Effector CD4-positive, alpha-beta T cell (primary cell): ENCODE data around the gene UVRAG.
A peak's percentile ranks its signal among the peaks of the same experiment; 100 is the strongest.

Source experiments
- DNase-seq: peaks from one replicate; pipeline ENCODE4 v3.0.0-alpha.2; 2020

Gene UVRAG

GRCh38 chr11:75810637-75811390 lies 4.2 kb upstream of the UVRAG start:
- DNase-seq = no peak

DNA sequence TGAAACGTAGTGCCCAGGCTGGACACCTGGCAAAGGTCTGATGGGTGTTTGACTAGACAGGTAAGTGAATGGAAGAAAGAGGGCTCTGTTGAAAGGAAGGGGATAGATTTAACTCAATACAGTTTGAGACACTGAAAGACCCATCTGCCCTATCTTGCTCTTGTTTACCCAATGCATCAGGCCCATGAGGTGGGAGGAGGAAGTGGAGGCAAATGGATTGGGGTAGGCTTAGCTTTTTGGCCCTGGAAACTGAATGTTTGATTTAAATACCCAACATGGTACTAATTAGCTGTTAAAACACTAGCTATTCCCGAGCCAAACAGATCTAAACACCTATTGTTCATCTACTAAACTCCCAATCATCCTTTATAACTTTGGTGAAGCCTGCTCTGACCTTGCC lies 3.5 kb upstream of the UVRAG start:
- DNase-seq = no peak

DNA sequence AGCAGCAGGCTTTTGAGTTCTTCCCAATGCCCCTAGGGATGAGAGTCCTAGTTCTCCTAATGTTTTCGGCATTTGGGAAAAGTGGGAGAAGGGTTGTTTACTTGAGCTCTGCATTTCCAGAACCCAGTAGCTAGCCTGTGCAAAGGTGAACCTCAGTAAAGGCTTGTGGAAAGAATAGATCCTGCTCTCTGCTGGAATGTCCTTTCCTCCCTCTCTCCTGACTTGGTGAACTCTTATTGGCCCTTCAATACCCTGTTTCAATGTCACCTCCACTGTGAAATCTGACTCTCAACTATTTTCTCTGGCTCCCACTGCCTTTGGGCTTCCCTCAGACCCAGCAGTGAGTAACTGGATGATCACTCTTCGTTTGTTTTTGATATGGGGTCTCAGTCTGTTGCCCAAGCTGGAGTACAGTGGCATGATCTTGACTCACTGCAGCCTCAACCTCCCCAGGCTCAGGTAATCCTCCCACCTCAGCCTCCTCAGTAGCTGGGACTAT lies 2.4 kb upstream of the UVRAG start:
- DNase-seq = no peak

- no peak for DNase-seq
These were observed 1.9 kb upstream of the UVRAG start for GRCh38 chr11:75813124-75813523.

DNA sequence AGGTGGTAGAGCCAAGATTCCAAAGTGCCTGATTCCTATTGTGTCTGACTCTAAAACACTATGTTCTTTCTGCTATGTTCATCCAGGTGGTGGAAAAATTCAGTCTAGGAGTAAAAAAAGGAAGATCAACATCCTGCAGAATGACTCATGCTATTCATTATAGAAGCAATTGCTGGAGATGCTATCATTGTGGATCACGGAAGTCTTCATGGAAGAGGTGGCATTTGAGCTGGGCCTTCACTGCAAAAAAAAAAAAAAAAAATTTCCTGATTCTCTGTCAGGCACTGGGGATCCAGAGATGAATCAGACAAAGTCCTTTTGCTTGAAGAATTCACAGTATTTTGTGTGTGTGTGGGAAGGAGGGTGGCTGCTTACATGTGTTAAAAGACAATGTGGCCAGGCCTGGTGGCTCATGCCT lies 1.4 kb upstream of the UVRAG start:
- no peak for DNase-seq

DNA sequence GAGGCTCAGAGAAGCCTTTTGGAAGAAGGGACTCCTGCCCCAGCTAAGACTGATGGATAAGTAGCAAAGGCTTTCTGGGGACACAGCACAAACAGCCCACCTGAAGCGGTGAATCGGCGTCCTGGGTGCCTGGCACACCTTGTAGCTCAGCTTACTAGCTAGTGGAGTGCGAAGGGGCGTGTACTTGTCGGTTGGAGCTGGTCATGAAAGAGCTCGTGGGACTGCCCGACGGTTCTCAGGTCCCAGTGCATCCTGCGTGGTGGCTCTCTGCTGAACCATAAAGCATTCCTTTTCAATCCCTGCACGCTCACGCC lies 690 bp upstream of the UVRAG start:
- DNase-seq = no peak

GRCh38 chr11:75815345-75816168 lies 547 bp downstream of the UVRAG start:
- peak; percentile 35 for DNase-seq

DNA sequence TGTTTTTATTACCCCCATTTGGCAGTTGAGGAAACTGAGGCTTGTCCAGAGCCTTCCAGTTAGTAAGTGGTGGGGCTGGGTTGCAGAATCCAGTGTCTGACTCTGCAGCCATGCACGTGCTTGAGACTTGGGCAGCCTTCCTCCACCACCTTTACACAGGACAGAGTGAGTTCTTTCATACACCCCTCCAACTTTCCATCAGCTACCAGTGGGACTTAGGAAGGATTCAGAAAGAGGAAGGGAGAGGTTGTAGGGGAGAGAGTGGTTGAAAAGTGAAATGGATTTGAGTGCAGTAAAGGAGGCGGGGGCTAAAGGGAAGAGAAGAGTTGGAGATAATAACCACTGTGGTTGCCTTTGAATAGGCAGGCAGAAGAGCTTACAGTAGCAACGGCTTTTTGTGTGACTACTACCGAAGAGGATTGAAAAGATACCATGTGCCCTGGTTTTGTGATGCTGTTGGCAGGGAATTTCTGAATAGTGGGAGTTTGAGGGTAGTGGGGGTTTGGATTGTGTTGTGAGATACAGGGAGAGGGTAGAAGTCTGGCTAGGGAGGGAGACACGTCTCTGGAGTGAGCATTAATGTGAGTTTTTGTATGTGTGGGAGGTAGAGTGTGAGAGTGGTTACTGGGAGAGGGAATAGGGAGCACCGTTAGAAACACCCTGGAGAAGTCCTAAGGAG lies 1.7 kb downstream of the UVRAG start:
- DNase-seq = no peak

- DNase-seq = no peak
These were observed 5.6 kb downstream of the UVRAG start for GRCh38 chr11:75820645-75821044.

DNA sequence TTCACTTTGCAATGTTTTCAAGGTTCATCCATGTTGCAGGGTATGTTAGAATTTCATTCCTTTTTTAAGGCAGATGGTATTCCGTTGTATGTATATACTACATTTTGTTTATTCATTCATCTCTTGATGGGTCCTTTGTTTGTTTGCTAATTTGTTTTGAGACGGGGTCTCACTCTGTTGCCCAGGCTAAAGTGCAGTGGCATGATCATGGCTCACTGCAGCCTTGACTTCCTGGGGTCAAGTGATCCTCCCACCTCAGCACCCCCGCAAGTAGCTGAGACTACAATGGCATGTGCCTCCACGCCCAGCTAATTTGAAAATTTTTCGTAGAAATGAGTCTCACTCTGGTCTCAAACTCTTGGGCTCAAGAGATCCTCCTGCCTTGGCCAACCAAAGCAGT lies 6.2 kb downstream of the UVRAG start:
- DNase-seq = no peak

DNA sequence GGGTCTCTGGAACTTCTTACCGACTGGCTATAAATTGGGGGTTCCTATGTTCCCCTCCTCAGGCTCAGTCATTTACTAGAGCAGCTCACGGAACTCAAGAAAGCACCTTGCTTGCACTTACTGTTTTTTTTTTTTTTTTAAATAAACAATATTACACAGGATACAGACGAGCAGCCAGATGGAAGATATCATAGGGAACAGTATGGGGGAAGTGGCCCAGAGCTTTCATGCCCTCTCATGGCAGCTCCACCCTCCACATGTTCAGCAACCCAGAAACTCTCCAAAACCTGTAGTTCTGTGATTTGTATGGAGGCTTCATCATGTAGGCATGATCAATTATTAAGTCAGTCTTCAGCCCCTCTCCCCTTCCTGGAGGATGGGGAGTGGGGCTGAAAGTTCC lies 7.5 kb downstream of the UVRAG start:
- DNase-seq = no peak

DNA sequence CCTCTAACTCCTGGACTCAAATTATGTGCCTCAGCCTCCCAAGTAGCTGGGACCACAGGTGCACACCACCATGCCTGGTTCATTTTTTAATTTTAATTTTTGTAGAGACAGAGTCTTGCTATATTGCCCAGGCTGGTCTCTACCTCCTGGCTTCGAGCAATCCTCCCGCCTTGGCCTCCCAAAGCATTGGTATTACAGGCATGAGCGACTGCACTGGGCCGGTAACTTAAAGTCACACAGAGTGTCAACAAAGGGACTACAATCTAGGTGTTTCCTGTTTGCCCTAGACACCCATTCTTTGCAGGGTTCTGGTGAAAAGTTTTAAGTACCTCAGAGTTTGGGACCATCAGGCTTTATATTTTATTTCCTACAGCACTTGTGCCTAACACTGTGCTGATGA lies 8.4 kb downstream of the UVRAG start:
- DNase-seq = no peak

- DNase-seq = no peak
These were observed 8.9 kb downstream of the UVRAG start for GRCh38 chr11:75823946-75824345.

DNA sequence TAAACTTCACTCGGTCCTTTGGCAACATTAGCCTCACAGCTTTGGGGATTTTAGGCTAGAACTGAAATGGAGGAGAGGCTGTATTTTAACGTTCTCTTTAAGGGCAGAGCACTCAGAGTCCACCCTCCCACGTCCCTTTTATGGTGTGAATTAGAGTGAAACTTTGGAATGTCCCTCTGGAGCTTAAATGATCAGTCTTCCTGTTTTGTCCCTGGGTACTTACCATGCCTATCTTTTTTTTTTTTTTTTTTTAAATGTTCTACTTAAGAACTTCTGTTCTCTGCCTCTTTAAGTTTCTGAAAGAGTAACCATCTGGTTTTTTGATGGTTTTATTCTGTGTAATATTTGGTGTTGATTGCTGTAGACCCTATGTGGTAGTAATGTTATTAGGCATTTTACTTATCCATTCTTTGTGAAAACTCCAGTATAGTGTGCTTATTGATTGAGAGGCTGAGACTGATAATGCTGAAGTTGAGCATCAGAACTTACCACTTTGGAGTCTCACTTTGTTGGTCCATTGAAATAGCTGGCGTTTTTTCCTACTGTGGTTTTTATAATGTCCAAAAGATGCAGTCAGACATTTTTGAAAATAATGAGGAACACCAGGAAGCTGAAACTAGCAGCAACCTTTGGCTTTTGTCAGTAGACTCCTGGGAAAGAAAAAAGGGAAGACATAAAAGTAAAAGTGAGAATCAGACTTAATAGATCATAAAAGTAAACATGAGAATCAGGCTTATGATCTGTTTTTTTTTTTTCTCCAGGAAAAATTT lies 11.6 kb downstream of the UVRAG start:
- DNase-seq = no peak

- DNase-seq = no peak
These were observed 12.6 kb downstream of the UVRAG start for GRCh38 chr11:75827562-75827961.

DNA sequence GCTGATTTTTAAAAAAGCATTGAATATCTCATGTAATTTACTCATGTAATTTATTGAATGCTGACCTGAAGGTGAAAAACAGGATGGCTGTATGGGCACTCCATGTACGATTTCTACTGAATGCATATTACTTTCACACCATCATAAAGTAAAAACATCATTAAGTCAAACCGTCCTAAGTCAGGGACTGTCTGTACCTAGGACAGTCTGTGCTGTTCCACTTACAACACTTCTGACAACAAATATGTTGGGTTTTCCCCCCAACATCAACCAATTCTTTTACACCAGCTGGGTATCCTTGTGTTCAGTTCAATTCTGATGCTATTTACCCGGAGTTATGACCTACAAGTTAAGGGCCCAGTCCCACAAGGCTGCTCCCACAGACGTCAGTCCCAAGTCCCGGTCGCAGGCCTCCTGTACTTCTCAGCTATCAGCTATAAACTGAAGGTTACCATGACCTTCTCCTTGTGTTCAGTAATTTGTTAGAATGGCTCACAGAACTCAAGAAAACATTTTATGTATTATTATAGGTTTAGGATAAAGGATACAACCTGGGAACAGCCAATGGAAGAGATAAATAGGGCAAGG lies 17.0 kb downstream of the UVRAG start:
- no peak for DNase-seq

DNA sequence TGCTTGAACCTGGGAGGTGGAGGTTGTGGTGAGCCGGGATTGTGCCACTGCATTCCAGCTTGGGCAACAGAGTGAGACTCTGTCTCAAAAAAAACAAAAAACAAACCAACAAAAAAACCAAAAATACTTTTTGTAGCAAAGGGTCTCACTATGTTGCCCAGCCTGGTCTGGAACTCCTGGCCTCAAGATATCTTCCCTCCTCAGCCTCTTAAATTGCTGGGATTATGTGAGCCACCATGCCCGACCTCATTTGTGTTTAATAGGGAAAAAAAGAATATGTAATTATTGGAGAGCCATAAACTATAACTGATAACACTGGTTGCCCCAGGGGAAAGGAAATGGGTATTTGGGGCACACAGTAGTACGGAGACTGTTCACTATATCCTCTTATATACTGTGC lies 19.7 kb downstream of the UVRAG start:
- DNase-seq = no peak

DNA sequence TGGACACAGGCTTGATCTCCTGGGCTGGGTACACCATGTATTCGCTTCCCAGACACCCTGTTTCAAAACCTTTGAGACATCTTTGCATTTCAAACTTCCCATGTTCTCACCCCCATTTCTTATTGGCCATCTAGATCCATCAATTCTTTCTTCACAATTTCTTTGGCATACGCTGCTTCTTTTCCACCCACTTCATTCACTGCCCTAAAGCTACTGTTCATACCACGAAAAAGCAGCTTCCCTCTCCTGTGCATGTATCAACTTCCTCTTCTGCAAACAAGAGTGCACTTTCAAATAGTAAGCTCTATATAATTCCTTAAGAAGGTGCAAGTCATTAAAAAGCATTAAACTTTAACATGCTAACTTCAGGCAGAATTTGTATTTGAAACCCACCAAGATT lies 21.4 kb downstream of the UVRAG start:
- no peak for DNase-seq

DNA sequence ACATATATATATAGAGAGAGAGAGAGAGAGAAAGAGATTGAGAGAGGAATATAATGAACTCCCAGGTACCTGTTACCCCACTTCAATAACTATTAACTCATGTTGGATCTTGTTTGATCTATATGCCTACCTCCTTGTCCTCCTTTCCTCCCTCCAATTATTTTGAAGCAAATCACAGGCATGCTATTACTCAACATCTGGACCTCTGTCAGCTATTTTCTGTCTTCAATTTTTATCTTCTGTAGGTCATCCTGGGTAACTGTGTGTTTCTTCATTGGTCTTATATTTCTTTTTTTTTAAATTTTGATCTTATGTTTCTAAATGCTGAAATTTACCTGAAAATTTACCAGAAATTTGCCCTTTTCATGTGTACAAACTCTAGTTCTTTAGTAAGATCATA lies 24.8 kb downstream of the UVRAG start:
- DNase-seq = no peak

DNA sequence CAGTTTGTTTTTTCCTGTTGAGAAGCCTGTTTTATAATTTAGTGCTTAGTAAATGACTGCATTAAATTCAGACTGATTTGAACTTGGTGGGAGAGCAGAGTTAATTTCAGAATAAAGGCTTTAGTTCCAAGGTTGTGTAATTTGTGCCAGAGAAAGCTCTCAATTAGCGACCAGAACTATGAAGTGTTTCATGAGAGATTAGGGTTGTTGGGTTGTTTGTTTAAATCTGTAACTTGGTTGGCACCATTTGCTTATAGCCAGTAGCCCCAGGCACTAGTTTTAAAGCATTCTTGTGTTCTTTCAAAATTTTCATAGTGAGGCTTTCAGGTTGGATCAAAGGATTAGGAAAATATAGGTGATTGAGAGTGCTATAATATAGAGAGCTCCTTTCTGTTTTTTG lies 25.5 kb downstream of the UVRAG start:
- no peak for DNase-seq

- DNase-seq = no peak
These were observed 26.7 kb downstream of the UVRAG start for GRCh38 chr11:75841739-75842138.

DNA sequence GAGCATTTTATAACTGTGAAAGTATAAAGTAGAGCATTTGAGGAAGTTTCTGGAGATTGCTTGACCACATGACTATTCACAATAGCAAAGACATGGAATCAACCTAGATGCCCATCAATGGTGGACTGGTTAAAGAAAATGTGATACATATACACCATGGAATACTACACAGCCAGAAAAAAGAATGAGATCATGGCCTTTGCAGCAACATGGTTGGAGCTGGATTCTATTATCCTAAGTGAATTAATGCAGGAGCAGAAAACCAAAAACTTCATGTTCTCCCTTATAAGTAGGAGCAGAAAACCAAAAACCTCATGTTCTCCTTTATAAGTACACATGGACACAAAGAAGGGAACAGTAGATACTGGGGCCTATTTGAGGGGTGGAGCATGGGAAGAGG lies 30.3 kb downstream of the UVRAG start:
- no peak for DNase-seq

DNA sequence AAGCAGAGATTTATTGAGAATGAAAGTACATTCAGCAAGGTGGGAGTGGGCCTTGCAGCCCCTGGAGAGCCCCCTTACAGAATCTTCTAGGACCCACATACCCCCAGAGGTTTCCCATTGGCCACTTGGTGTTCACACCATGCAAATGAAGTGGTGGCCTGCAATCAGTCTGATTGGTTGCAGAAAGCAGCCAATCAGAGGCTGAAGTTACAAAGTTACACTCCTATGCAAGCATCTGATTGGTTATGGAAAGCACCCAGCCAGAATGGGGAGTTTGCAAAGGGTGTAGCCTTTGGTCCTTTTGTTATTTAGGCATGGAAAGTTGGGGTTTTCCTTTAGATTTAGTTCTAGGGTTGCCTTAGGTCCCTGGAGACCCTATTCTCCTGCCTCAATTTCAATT lies 34.9 kb downstream of the UVRAG start:
- no peak for DNase-seq
